Upper lobe of left lung (tissue), 4 donors: ENCODE results near the gene STIM2.

Experiments
- POLR2A ChIP-seq, 4 donors: fragments of 450-650 bp; IDR thresholded peaks; one replicate each; pipeline ENCODE4 v1.5.1; 2016 to 2017; ENCODE audit warnings: antibody characterized with exemption in 4 of 4, mild to moderate bottlenecking in 2 of 4
- POLR2AphosphoS5 ChIP-seq, 2 donors: sonication (generic); formaldehyde crosslinking; IDR thresholded peaks; one replicate each; pipeline ENCODE4 v1.5.1; 2017; ENCODE audit warnings: antibody characterized with exemption in 2 of 2
- TF ChIP-seq, protein P1 (sequence below), 6 experiments: fragments of 450-650 bp in 4 of 6; fragments of 200-600 bp in 2 of 6; sonication (generic) in 2 of 6; IDR thresholded peaks; one replicate each; pipeline ENCODE4 v1.5.1; 2016 to 2019; ENCODE audit warnings: antibody characterized with exemption in 6 of 6

DNA sequence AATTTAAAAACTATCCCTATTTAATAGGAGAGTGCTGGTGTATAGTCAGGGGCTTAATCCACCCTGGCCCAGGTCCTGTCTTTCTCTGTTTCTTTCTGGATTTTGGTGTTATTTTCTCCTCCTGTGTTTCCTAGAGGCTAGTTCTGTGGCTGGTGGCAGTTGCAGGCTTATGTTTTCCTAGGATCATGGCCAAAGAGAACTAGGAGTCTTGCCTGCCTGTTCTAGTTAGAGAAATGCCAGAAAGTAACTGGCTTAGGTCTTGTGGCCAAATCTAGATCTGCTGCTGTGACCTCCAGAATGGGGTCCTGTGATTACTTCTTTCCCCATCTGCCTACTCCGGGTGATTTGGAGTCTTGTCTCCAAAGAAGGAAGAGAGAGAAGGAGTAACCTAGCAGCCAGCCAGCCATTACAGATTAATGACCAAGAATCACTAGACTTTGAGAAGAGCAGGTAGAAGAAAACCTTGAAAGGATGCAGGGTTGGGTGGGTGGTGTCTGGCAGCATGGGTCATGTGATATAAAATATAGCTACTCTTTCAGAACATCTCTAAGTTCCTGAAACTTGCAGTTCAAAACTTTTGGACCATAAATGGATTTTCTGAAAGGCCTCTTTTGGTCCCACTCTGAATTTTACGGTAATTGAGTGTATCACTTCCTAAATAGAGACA is 117.9 kb downstream of the STIM2 start:
- TF ChIP-seq, protein P1, sequence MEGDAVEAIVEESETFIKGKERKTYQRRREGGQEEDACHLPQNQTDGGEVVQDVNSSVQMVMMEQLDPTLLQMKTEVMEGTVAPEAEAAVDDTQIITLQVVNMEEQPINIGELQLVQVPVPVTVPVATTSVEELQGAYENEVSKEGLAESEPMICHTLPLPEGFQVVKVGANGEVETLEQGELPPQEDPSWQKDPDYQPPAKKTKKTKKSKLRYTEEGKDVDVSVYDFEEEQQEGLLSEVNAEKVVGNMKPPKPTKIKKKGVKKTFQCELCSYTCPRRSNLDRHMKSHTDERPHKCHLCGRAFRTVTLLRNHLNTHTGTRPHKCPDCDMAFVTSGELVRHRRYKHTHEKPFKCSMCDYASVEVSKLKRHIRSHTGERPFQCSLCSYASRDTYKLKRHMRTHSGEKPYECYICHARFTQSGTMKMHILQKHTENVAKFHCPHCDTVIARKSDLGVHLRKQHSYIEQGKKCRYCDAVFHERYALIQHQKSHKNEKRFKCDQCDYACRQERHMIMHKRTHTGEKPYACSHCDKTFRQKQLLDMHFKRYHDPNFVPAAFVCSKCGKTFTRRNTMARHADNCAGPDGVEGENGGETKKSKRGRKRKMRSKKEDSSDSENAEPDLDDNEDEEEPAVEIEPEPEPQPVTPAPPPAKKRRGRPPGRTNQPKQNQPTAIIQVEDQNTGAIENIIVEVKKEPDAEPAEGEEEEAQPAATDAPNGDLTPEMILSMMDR (IDR thresholded peaks at IDR 0.05), result no peak
- TF ChIP-seq POLR2AphosphoS5 (IDR thresholded peaks at IDR 0.05) (no peak), POLR2A (IDR thresholded peaks at IDR 0.05) (no peak)
